CMK (cell line): ENCODE results near the gene ELP1.
"Not testable (repeated sequence)": the region's sequence is repeated elsewhere in the genome, so short reads cannot be mapped to it uniquely, and the experiment has no call there.

ENCODE experiments used
- DNase-seq: peaks from one replicate; pipeline ENCODE4 v3.0.0-alpha.2; 2010; ENCODE audit warnings: low read depth

Gene ELP1, protein sequence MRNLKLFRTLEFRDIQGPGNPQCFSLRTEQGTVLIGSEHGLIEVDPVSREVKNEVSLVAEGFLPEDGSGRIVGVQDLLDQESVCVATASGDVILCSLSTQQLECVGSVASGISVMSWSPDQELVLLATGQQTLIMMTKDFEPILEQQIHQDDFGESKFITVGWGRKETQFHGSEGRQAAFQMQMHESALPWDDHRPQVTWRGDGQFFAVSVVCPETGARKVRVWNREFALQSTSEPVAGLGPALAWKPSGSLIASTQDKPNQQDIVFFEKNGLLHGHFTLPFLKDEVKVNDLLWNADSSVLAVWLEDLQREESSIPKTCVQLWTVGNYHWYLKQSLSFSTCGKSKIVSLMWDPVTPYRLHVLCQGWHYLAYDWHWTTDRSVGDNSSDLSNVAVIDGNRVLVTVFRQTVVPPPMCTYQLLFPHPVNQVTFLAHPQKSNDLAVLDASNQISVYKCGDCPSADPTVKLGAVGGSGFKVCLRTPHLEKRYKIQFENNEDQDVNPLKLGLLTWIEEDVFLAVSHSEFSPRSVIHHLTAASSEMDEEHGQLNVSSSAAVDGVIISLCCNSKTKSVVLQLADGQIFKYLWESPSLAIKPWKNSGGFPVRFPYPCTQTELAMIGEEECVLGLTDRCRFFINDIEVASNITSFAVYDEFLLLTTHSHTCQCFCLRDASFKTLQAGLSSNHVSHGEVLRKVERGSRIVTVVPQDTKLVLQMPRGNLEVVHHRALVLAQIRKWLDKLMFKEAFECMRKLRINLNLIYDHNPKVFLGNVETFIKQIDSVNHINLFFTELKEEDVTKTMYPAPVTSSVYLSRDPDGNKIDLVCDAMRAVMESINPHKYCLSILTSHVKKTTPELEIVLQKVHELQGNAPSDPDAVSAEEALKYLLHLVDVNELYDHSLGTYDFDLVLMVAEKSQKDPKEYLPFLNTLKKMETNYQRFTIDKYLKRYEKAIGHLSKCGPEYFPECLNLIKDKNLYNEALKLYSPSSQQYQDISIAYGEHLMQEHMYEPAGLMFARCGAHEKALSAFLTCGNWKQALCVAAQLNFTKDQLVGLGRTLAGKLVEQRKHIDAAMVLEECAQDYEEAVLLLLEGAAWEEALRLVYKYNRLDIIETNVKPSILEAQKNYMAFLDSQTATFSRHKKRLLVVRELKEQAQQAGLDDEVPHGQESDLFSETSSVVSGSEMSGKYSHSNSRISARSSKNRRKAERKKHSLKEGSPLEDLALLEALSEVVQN (N-terminal part only)

DNA sequence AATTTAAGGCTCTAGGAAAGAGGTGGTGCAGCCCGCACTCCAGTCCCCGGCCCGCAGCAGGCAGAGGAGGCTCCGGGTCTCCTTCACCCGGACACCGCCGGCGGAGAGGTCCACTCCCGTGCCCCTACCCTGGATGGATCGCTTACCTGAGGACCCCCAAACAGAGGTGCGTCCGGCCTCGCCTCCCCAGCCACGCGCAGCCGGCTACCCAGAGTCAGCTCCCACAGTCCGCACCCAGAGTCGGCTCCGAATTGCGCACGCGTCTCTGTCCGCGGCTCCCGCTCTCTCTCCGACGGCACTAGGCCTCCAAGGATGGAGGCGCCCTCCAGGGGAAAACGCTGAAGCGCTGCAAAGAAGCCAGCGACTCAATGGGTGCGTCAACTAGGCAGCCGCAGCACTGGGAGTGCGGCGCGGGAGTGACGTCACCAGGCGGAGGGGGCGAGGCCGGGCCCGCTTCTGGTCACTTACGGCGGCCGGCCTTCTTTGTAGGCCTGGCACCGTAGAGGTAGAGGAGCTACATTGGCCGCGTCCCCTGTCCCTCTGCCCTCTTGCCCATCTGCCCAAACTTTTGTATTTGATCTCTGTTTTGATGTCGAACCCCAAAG lies at the start of gene ELP1:
ELP1 (minus strand) TSS at position 407 of the 605 bp plus-strand sequence. CDS start 2,978 bp downstream, outside the sequence.
- DNase-seq, result peak; percentile 82

DNA sequence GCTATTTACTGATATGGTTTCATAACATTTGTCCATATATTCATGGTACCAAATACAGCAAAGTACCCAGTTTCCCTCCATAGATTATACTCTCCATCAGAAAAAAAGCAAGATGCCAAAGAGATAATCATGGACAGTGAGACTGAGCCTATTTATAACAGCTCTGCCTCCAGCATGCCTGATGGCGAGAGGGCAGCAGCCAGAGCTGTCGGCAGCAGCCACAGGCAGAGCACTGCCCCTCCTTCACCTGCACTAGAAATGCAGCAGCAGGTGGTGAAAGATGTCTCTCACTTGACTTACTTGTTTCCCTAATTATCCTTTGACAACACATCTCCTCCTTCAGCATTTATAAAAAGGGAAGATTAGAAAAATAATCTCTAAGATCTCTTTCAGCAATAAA lies 47.0 kb upstream of the ELP1 start:
- no peak for DNase-seq

- no peak for DNase-seq
These were observed 44.3 kb upstream of the ELP1 start for GRCh38 chr9:108978205-108978604.

DNA sequence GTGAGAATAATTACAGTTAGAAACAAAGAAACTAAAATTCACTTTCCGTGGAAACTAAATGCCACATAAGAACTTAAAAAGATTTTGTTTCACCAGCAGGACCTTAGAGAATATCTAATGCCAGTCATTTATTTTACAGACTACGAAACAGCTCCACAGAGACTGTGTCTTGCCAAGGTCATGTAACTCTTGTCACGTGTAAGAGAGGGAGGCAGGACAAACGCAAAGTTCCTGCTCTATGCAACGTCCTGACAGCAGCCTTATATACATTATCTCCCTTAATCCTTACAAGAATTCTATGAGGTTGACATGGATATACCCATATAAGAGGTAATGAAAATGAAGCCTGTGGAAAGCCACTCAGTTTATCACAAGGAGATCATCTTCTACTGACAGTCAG lies 40.0 kb upstream of the ELP1 start:
- DNase-seq, result no peak

DNA sequence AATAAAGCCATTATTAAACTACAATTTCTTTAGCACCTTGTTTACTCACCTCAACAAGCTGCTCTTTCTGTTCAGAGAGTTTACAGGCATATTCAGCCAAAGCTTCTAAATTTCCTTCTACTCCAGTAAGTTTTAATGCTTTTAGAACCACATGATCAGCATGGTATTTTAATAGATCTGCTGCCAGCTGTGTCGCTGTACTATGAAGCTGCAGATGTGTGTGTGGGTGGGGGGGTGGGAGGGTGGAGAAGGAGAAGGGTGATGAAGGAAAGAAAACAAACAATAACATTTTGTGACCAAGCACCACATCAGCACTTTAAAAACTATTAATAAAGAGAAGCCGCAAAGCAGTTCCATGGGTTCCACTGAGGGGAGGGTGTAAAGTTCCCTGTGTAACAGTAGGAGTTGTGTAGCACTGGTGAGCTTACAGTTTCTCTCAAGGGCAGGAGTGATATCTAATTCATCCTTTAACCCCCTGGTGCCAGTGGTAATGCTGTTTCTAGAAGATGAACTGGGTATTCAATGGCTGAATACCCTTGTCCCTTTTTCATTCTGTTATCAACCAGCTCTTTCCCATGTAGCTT lies 38.8 kb upstream of the ELP1 start:
- no peak for DNase-seq

- DNase-seq, result no peak
These were observed 38.3 kb upstream of the ELP1 start for GRCh38 chr9:108972186-108972585.

GRCh38 chr9:108971392-108971791 lies 37.5 kb upstream of the ELP1 start:
- not testable (repeated sequence) for DNase-seq

GRCh38 chr9:108967916-108968315 lies 34.0 kb upstream of the ELP1 start:
- DNase-seq, result no peak

DNA sequence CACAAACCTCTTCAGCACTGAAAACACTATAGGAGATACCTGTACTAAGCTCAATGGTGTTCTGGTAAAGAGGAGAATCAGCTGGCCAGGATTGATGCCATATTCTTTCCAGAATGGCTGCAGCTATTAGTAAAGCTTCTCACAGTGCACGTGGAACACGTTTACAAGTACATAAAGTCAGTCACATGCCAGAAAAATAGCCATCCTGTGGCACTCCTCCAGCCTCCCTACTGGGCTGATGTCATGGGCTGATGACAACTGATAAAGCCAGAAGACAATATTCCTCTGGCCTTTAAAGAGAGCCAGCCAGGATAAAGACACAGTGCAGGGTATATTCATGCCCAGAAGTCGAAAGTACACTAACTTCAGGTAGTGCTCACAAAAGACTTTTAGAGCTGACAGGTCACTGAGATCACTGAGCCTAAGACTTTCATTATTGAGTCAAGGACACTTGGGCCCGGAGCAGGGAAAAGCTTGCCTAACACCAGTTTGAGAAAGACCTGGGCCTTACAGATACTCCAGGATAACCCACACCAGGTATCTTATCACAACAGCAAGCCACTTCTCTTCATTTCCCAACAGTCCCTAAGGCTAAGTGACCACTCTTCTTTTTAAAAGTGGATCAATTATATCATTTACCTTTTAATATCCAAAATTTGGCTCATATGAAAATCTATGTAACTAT lies 29.7 kb upstream of the ELP1 start:
- no peak for DNase-seq

- no peak for DNase-seq
These were observed 27.2 kb upstream of the ELP1 start for GRCh38 chr9:108961151-108961550.

- DNase-seq, result no peak
These were observed 26.4 kb upstream of the ELP1 start for GRCh38 chr9:108960331-108960730.

DNA sequence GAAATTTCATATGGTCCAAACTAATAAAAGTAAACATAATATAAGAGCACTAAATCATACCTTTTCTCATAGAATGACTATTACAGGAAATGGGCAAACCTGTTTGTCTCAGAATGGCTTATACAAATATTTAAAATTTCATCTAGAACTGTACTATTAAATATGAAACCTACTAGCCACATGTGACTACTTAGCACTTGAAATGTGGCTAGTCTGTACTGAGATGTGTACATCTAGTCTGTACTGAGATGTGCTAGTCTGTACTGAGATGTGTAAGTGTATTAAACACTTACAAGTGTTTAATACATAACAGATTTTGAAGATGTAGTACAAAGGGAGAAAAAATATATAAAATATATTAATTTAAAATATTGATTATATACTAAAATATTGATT lies 22.7 kb upstream of the ELP1 start:
- no peak for DNase-seq

GRCh38 chr9:108956022-108956630 lies 22.2 kb upstream of the ELP1 start:
- DNase-seq, result no peak

DNA sequence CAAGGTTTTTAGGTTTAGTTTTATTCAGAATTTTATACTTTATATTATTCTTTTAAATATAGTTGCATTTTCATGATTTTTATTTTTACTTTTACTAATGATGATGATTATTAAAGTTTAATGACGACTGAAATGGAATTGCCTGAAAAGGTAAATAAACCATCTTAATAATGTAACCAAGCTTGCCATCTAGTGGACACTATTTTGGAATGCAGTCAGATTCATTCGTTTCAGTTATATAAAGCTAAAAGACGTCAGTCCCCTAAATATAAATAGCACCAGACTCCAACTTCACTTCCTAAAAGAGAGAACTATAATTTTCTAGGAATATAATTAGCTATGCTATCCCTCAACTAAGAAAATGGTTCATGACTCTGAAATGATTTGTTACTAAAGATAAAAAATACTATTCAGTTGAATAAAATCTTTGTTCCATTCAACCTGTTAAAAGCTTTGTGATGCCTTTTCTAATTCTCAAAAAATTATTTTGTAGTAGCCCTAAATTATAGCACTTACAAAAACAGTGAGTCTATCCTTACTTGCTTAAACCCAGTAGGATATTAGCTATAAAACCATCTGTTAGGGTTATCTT lies 20.2 kb upstream of the ELP1 start:
- no peak for DNase-seq

DNA sequence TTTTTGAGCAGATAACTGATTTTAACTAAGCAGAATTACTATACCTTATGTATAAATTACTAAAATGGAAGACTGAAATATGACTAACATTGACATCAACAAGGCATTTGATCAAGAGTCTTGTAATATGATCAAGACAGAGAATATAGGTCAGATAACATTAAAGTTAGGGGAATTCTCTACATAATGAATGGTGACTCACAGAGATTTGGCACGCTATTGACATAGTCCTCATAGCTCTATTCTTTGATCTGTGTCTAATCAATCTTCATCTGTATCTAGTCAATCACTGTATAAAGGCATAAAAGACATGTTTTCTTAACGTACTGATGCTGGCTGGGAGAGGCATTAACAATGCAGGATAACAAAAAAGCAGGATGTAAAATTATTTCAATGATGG lies 17.7 kb upstream of the ELP1 start:
- no peak for DNase-seq

DNA sequence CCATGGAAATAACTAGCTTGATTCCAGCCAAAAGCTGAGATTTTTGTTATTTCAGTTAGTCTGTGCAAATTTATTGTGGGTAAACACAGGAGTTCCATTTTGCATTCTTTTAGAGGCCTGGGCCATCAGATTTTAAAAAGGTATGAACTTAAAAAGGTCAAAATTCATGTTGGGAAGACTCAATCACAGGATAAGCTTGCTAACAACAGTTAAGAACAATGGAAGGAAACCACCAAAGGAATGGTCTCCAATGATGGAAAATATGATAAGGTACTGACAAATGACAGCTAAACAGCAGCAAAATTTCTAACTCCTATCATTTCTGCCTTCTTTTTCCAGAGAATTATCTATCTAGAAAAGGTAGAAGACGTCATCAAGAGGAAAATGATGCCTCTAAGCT lies 16.2 kb upstream of the ELP1 start:
- DNase-seq, result no peak

GRCh38 chr9:108939975-108940374 lies 6.1 kb upstream of the ELP1 start:
- no peak for DNase-seq

DNA sequence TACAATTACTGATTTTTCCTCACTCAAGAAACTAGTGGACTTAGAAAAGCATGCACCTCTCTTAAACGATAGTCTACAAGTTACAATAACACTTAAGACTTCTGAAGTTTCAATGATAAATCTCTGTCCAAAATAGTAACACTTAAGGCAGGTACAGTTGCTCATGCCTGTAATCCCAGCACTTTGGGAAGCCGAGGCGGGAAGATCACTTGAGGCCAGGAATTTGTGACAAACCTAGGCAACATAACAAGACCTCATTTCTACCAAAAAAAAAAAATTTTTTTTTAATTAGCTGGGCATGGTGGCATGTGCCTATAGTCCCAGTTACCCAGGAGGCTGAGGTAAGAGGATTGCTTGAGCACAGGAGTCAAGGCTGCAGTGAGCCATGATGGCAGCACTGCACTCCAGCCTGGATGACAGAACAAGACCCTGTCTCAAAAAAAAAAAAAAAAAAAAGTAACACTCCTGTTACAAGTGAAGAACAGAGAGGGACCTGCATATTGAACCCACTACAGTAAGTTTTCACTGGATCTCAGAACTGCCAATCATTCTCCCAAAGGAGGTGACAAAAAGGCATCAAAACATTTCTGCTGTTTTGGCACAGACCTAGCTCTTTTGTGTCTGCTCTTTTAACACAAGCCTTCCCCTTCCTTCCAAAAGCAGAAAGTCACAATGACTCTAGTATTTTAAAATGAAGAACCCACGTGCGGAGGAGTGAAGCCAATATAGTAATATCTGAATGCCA lies 3.8 kb upstream of the ELP1 start:
- no peak for DNase-seq

- DNase-seq, result peak; percentile 62
These were observed 484 bp upstream of the ELP1 start, which contains the start of gene ABITRAM for GRCh38 chr9:108934323-108934893. Gene ABITRAM, plus strand, starts transcription at chr9:108934400. Its CDS starts 87 bp downstream, at chr9:108934487.
